ENCODE measurements around the gene DNASE1L1. TPM values are rescaled to one million over a fixed set of nuclear protein-coding genes. Genes with fewer than 3 reads are reported as not detected.

Gene DNASE1L1
- total RNA-seq, 2 donors from 2014 or later: 36.8 to 70.7 TPM

- H3K27me3 ChIP-seq (replicated peaks; ENCODE audit: insufficient read depth): no peaks in the 10 kb centered on the region
- 76% methylated on average over 14 of the region's 17 CpGs for WGBS
- H3K4me1 ChIP-seq (replicated peaks): no peaks in the 10 kb centered on the region
- H3K27ac ChIP-seq: no peak overlapping the region
- no peaks in the 10 kb centered on the region for H3K36me3 ChIP-seq
- no peak for TF ChIP-seq POLR2AphosphoS5 (IDR thresholded peaks at IDR 0.05)
- no peak for TF ChIP-seq POLR2A (IDR thresholded peaks at IDR 0.05)
- TF ChIP-seq CTCF (IDR thresholded peaks at IDR 0.05): no peak
- no peaks in the 10 kb centered on the region for H3K9me3 ChIP-seq
- no peak for DNase-seq (ENCODE audit: low spot score)
- H3K4me3 ChIP-seq: no peak overlapping the region
- intact Hi-C loops (cut with DNase I): no loop called here
Observed at GRCh38 chrX:154440623-154441357, 31.7 kb upstream of the DNASE1L1 start.

GRCh38 chrX:154439841-154440240 is 30.8 kb upstream of the DNASE1L1 start:
- Histone ChIP-seq H3K4me3 (no peak overlapping the region), H3K9me3 (no peaks in the 10 kb centered on the region), H3K27ac (no peak overlapping the region), H3K27me3 (replicated peaks; ENCODE audit: insufficient read depth) (no peaks in the 10 kb centered on the region), H3K36me3 (no peaks in the 10 kb centered on the region), H3K4me1 (replicated peaks) (no peaks in the 10 kb centered on the region)
- 85% methylated on average over 11 of the region's 18 CpGs for WGBS
- no peak for TF ChIP-seq POLR2A (IDR thresholded peaks at IDR 0.05)
- no peak for TF ChIP-seq CTCF (IDR thresholded peaks at IDR 0.05)
- TF ChIP-seq POLR2AphosphoS5 (IDR thresholded peaks at IDR 0.05): no peak
- no peak for DNase-seq (ENCODE audit: low spot score)
- intact Hi-C loops (cut with DNase I): loop anchor here (5.0 kb wide), 2 partner anchors 38 to 47 kb away; partner anchors contain the start of gene UBL4A

- intact Hi-C loops (cut with DNase I): loop anchor here (5.0 kb wide), 2 partner anchors 36 to 49 kb away; partner anchors contain the start of gene UBL4A
- WGBS: 16% methylated on average over 11 of the region's 28 CpGs
Observed at GRCh38 chrX:154437971-154438893, 29.2 kb upstream of the DNASE1L1 start.

GRCh38 chrX:154436983-154437752 is 28.1 kb upstream of the DNASE1L1 start, which contains the start of gene GDI1:
TSS of gene GDI1 (plus strand) at chrX:154437154. CDS start at chrX:154437255, 101 bp downstream.
- DNase-seq (ENCODE audit: low spot score): no peak
- 0% methylated on average over 16 of the region's 93 CpGs for WGBS
- H3K27me3 ChIP-seq (replicated peaks; ENCODE audit: insufficient read depth): no peaks in the 10 kb centered on the region
- TF ChIP-seq POLR2A (IDR thresholded peaks at IDR 0.05) (peak; percentile 56), CTCF (IDR thresholded peaks at IDR 0.05) (no peak)
- H3K4me1 ChIP-seq (replicated peaks): no peaks in the 10 kb centered on the region
- H3K4me3 ChIP-seq: peak within 1 kb of the TSS; percentile 55 to 61
- H3K9me3 ChIP-seq: no peaks in the 10 kb centered on the region
- H3K27ac ChIP-seq: peak within 1 kb of the TSS; percentile 79 to 87
- intact Hi-C loops (cut with DNase I): loop anchor here (5.0 kb wide), 2 partner anchors 35 to 50 kb away; partner anchors contain the start of gene UBL4A
- H3K36me3 ChIP-seq: no peaks in the 10 kb centered on the region

More at GRCh38 chrX:154437971-154438893, 29.2 kb upstream of the DNASE1L1 start:
- H3K27ac ChIP-seq: peak overlapping the region; percentile 79 to 87
- peak overlapping the region; percentile 55 to 61 for H3K4me3 ChIP-seq
- H3K36me3 ChIP-seq: no peaks in the 10 kb centered on the region
- DNase-seq (ENCODE audit: low spot score): no peak
- H3K27me3 ChIP-seq (replicated peaks; ENCODE audit: insufficient read depth): no peaks in the 10 kb centered on the region
- no peaks in the 10 kb centered on the region for H3K4me1 ChIP-seq (replicated peaks)
- H3K9me3 ChIP-seq: no peaks in the 10 kb centered on the region
- no peak for TF ChIP-seq POLR2A (IDR thresholded peaks at IDR 0.05)
- TF ChIP-seq CTCF (IDR thresholded peaks at IDR 0.05): no peak
- TF ChIP-seq POLR2AphosphoS5 (IDR thresholded peaks at IDR 0.05): no peak

All from prostate gland (tissue), 2 donors.